BJ (cell line): Measurements from ENCODE around the gene HSPA14. TPM values are rescaled to one million over a fixed set of nuclear protein-coding genes. Genes with fewer than 3 reads are reported as not detected.
"Not testable (repeated sequence)": the region's sequence is repeated elsewhere in the genome, so short reads cannot be mapped to it uniquely, and the experiment has no call there.

ENCODE experiments used
- CTCF ChIA-PET: fragments of 350-600 bp; formaldehyde crosslinking; extraction: SDS; loops from one replicate; lab custom pipeline; 2021; ENCODE audit warnings: antibody characterized with exemption, inconsistent platforms; lab: Yijun Ruan, JAX
- POLR2A ChIA-PET: fragments of 300-600 bp; sonication (Branson Sonifier 250); formaldehyde crosslinking; extraction: SDS; loops from one replicate; lab custom pipeline; 2021; ENCODE audit warnings: antibody characterized with exemption; lab: Charles Lee
- DNase-seq: peaks from one replicate; pipeline ENCODE4 v3.0.0-alpha.2; 2011; ENCODE audit warnings: low read depth
- H3K27me3 ChIP-seq: 2 replicates; pipeline ENCODE4 v1.6.0; 2011; ENCODE audit warnings: low read length; ENCODE audit not compliant: control insufficient read depth, insufficient read depth
- H3K36me3 ChIP-seq: 2 replicates; pipeline ENCODE4 v1.5.1; 2011; ENCODE audit warnings: low read length; ENCODE audit not compliant: control insufficient read depth, insufficient read depth
- H3K4me3 ChIP-seq: 2 replicates; pipeline ENCODE4 v1.5.1; 2011; ENCODE audit warnings: low read depth, mild to moderate bottlenecking, control low read depth, low read length
- polyA plus RNA-seq: library from polyadenylated mRNA; depleted of rRNA; stranded (reverse); fragments of >200 nt; gene quantifications from 2 replicates; pipeline ENCODE4 v1.2.3, GENCODE V29; 2011
- TF ChIP-seq, protein P1 (sequence below): IDR thresholded peaks from 2 replicates; pipeline ENCODE4 v1.5.1; 2011; ENCODE audit warnings: low read depth, mild to moderate bottlenecking, control low read depth, inconsistent platforms, low read length, moderate library complexity; ENCODE audit not compliant: insufficient read depth

HSPA14 gene
- polyA plus RNA-seq, 1 experiment, result 5.4 TPM

DNA sequence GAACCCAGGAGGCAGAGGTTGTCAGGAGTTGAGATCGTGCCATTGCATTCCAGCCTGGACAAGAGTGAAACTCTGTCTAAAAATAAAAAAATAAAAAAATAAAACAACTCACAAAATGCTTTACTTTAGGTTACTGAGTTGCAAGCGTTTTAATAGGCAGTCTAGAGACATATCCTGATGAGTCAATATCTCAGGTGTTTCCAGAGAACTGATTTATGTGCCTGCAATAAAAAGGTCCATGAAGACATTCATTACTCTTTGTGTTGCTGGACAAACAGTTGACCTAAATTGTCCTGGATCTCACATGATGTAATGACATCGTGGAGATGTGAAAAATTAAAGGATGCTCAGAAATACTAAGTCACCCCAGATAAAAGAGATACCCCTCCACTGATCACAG is 31.8 kb upstream of the HSPA14 start:
- peaks cover 2% of the 10 kb centered on the region; the same call in 1 of the 2 replicates for H3K27me3 ChIP-seq
- no peak for DNase-seq
- no peaks in the 10 kb centered on the region for H3K36me3 ChIP-seq
- no peak overlapping the region for H3K4me3 ChIP-seq
- TF ChIP-seq, protein P1, sequence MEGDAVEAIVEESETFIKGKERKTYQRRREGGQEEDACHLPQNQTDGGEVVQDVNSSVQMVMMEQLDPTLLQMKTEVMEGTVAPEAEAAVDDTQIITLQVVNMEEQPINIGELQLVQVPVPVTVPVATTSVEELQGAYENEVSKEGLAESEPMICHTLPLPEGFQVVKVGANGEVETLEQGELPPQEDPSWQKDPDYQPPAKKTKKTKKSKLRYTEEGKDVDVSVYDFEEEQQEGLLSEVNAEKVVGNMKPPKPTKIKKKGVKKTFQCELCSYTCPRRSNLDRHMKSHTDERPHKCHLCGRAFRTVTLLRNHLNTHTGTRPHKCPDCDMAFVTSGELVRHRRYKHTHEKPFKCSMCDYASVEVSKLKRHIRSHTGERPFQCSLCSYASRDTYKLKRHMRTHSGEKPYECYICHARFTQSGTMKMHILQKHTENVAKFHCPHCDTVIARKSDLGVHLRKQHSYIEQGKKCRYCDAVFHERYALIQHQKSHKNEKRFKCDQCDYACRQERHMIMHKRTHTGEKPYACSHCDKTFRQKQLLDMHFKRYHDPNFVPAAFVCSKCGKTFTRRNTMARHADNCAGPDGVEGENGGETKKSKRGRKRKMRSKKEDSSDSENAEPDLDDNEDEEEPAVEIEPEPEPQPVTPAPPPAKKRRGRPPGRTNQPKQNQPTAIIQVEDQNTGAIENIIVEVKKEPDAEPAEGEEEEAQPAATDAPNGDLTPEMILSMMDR, result no peak
- ChIA-PET CTCF (no interaction called here), POLR2A (no interaction called here)

DNA sequence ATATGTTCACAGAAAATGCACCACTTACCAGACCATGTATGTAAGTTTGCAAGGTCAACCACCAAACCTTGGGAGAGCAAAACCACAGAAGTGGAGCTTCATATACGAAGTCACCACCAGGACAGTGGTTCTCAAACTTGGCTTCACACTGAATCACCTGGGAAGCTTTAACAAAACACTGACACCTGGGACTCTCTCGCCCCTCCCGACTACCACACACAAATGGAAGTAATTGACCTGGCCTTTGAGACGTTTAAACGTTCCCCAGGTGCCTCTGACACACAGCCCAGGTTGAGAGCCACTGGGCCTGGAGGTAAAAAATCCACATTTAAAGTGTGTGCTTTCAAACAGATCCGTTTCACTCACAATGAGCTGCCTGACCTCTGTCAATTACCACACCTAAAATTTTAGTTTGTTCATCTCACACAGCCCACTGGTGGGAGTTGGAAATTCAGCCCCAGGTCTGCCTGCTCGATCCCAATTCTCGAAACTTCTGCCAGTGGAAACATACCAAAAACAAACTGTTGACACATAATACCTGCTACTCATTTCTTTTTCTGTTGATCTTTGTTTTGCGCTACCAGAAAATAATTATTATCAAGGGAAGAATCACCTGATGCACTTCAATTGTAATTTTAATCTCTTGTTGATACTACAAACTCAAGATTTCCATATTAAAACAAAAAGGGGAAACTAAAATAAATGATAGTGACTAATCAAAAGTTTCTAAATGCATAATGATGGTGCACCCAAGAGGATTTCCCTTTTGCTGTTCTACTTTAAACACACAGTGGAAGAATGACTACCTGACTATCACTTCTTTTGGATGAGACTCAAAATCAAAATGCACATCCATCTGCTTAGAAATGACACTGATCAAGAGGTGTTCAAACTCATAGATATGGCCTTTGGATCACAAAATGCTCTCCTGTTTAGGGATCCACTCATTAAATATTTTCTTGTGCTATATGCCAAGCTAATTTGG is 26.8 kb upstream of the HSPA14 start:
- no peaks in the 10 kb centered on the region for H3K36me3 ChIP-seq
- no peak overlapping the region for H3K4me3 ChIP-seq
- DNase-seq, result no peak
- POLR2A ChIA-PET, result no interaction called here
- TF ChIP-seq, protein P1, result no peak
- CTCF ChIA-PET, result interaction anchor here (0.7 to 1.4 kb wide), 4 partner anchors 8 to 281 kb away, joined by 3 to 5 read pairs (median 3); no protein-coding TSS in a partner anchor
- H3K27me3 ChIP-seq, result 0 out of 2 replicates have a peak, but pooled peaks cover 2% of the 10 kb centered on the region

DNA sequence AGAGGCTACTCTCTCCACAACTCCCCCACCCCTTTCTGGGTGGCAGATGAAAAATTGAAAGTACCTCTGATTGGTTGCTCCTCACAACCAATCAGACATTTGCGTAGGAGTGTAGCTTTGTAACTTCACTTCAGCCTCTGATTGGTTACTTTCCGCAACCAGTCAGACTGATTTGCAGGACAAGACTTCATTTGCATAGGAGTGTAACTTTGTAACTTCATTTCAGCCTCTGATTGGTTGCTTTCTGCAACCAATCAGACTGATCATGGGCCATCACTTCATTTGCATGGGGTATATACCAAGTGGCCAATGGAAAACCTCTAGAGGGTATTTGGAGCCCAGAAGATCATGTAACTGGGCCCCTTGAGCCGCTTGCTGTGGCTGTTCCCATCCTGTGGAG is 25.8 kb upstream of the HSPA14 start:
- no peak for DNase-seq
- no peak overlapping the region for H3K4me3 ChIP-seq
- no peaks in the 10 kb centered on the region for H3K36me3 ChIP-seq
- ChIA-PET CTCF (interaction anchor here (1.4 to 2.1 kb wide), 2 partner anchors 10 kb away, joined by 3 to 7 read pairs; no protein-coding TSS in a partner anchor), POLR2A (no interaction called here)
- TF ChIP-seq, protein P1, result no peak
- H3K27me3 ChIP-seq, result 0 out of 2 replicates have a peak, but pooled peaks cover 2% of the 10 kb centered on the region

DNA sequence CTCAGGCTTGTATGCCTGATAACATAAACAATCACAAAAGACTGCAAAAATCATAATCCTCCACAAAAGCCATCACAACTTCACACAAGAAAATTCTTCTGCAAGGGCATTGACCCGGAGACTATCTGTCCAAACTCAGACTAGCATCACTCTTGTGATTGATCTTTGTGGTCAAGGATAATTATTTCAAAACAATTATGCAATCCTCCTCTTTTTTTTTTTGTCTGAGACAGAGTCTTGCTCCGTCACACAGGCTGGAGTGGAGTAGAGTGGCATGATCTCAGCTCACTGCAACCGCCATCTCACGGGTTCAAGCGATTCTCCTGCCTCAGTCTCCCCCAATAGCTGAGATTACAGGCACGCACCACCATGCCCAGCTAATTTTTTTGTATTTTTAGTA is 22.4 kb upstream of the HSPA14 start:
- POLR2A ChIA-PET, result no interaction called here
- 0 out of 2 replicates have a peak, but pooled peaks cover 2% of the 10 kb centered on the region for H3K27me3 ChIP-seq
- no peak overlapping the region for H3K4me3 ChIP-seq
- H3K36me3 ChIP-seq, result no peaks in the 10 kb centered on the region
- no peak for DNase-seq
- CTCF ChIA-PET, result interaction anchor here (2.0 kb wide), 1 partner anchor 279 kb away, joined by 5 read pairs; no protein-coding TSS in a partner anchor
- TF ChIP-seq, protein P1, result no peak

DNA sequence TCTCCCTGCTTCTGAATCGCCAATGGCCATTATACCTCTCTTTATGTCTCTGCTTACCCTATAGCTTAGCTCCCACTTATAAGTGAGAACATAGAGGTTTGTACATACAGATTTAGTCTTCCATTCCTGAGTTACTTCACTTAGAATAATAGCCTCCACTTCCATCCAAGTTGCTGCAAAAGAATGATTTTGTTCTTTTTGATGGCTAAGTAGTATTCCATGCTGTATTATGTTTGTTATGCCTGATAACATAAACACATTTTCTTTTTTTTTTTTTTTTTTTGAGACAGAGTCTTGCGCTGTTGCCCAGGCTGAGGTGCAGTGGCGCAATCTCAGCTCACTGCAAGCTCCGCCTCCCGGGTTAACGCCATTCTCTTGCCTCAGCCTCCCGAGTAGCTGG is 21.4 kb upstream of the HSPA14 start:
- H3K27me3 ChIP-seq, H3K4me3 ChIP-seq, DNase-seq, POLR2A ChIA-PET, H3K36me3 ChIP-seq: not testable (repeated sequence)
- CTCF ChIA-PET, result interaction anchor here (2.0 kb wide), 1 partner anchor 280 kb away, joined by 5 read pairs; no protein-coding TSS in a partner anchor
